Activated T-helper 17 cell treated with anti-CD3 and anti-CD28 coated beads, Interleukin-2, amount 50 U/mL, for 72 hours (primary cell): ENCODE measurements around the gene DNAH9. TPM values are rescaled to one million over a fixed set of nuclear protein-coding genes. Genes with fewer than 3 reads are reported as not detected.

Experiments used
- ATAC-seq: fragments of 150-1000 bp; cut with Tn5 transposase; replicated peaks from 2 replicates; pipeline ENCODE4 v1.10.0; 2021; ENCODE audit warnings: mild to moderate bottlenecking, moderate library complexity
- H3K27ac Mint-ChIP-seq: one replicate; pipeline ENCODE4 v1.8.0; 2022; ENCODE audit warnings: mixed read lengths
- H3K27me3 Mint-ChIP-seq: one replicate; pipeline ENCODE4 v1.8.0; 2022; ENCODE audit warnings: mixed read lengths
- H3K36me3 Mint-ChIP-seq: one replicate; pipeline ENCODE4 v1.8.0; 2022; ENCODE audit warnings: low read depth, mild to moderate bottlenecking, mixed read lengths
- H3K4me1 Mint-ChIP-seq: one replicate; pipeline ENCODE4 v1.8.0; 2022; ENCODE audit warnings: mixed read lengths
- H3K4me3 Mint-ChIP-seq: one replicate; pipeline ENCODE4 v1.8.0; 2022; ENCODE audit warnings: mild to moderate bottlenecking, mixed read lengths
- H3K9me3 Mint-ChIP-seq: one replicate; pipeline ENCODE4 v1.8.0; 2022; ENCODE audit warnings: mixed read lengths
- total RNA-seq, 2 donors: library from RNA; stranded (reverse); gene quantifications; one replicate each; pipeline ENCODE4 v1.2.3, GENCODE V29; 2022

The DNAH9 gene
- total RNA-seq, 2 donors from 2014 or later: not detected

DNA sequence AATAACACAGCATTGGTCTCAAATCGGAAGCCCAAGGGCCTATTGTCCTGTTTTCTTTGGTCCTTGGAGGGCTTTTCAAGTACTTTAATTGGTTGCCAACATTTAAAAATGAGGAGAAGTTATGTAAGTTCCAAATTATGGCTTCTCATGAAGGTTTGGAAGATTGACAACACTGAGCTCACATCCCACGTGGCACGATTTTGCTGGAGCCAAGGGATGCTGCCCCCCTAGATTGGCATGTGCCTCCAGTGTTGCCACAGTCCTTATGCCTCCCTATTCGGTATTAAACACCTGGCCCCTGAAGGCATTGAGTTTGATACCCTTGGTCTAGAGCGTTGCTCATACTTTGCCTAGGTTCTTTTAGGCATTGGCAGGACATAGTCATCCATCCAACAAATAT, 291.0 kb downstream of the DNAH9 start:
- Mint-ChIP-seq H3K4me1 (no peaks in the 10 kb centered on the region), H3K9me3 (no peaks in the 10 kb centered on the region), H3K4me3 (no peak overlapping the region), H3K36me3 (no peaks in the 10 kb centered on the region), H3K27ac (no peak overlapping the region), H3K27me3 (no peaks in the 10 kb centered on the region)
- no peak for ATAC-seq

DNA sequence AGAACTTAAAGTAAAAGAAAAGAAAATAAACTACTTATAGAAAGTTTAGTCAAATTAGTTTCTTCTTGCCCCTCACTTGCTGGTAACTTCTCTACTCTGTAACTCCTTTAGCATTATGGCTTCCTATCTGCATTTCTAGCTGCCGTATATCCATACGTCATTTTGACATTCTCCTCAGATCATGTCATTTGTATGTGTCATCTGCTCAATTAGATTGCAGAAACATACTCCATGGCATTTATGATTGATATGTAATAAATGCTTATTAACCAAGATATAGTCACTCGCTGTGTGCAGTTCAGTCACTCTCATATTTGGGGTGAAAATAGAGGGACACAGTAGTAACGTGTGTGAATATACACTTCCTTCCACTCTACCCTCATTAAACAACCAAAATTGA, 295.6 kb downstream of the DNAH9 start:
- Mint-ChIP-seq H3K27me3 (no peaks in the 10 kb centered on the region), H3K27ac (no peak overlapping the region), H3K4me1 (no peaks in the 10 kb centered on the region), H3K36me3 (no peaks in the 10 kb centered on the region), H3K9me3 (no peaks in the 10 kb centered on the region), H3K4me3 (no peak overlapping the region)
- no peak for ATAC-seq

DNA sequence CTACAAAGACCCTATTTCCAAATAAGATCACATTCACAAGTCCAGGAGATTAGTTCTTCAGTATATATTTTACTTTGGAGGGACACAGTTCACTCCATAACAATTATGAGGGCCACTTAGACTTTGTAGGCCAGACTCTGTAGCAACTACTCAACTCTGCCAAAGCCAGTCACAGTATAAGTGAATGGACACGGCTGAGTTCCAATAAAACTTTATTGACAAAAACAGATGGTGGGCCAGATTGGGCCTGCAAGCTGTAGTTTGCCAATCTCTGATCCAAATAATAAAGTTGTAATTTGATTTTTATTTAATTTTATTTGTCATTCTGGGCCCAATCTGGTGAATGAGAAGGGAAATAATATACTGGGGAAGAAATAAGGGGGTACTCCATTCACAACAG, 297.9 kb downstream of the DNAH9 start:
- peaks cover 3% of the 10 kb centered on the region for H3K27me3 Mint-ChIP-seq
- H3K4me1 Mint-ChIP-seq: no peaks in the 10 kb centered on the region
- no peaks in the 10 kb centered on the region for H3K9me3 Mint-ChIP-seq
- no peaks in the 10 kb centered on the region for H3K36me3 Mint-ChIP-seq
- no peak for ATAC-seq
- H3K4me3 Mint-ChIP-seq: no peak overlapping the region
- H3K27ac Mint-ChIP-seq: no peak overlapping the region

DNA sequence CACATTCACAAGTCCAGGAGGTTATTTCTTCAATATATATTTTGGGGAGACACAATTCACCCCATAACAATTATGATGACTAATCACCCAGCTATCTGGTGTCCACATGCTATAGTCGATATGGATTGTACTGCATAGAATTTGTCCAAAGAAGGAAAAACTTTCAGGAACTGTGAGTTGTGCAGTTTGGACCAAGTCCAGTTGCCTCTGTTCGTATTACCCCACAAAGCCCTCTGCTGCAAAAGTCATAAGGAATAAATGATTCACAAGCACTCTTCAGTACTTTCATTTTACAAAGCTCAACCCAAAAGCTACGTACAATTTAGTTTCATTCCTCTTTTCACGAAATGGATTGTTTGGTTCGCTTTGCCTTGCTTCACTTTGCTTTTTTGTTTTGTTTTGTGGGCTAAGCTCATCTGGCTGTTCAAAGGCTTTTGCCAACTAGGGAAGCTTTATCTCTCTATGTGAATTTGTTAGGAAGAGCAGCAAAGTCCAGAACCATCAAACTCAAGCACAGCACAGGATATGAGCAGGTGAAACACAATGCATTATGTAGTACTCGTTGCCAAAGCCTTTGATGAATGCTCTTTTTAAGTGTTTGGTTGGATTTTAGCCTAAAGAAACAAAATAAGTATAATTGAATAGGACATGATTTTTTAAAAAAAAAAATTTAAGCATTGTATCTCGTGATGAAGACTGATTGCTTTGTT, 300.4 kb downstream of the DNAH9 start:
- H3K4me1 Mint-ChIP-seq: no peaks in the 10 kb centered on the region
- ATAC-seq: no peak
- no peak overlapping the region for H3K4me3 Mint-ChIP-seq
- H3K9me3 Mint-ChIP-seq: no peaks in the 10 kb centered on the region
- H3K36me3 Mint-ChIP-seq: no peaks in the 10 kb centered on the region
- H3K27ac Mint-ChIP-seq: no peak overlapping the region
- H3K27me3 Mint-ChIP-seq: peaks cover 7% of the 10 kb centered on the region

DNA sequence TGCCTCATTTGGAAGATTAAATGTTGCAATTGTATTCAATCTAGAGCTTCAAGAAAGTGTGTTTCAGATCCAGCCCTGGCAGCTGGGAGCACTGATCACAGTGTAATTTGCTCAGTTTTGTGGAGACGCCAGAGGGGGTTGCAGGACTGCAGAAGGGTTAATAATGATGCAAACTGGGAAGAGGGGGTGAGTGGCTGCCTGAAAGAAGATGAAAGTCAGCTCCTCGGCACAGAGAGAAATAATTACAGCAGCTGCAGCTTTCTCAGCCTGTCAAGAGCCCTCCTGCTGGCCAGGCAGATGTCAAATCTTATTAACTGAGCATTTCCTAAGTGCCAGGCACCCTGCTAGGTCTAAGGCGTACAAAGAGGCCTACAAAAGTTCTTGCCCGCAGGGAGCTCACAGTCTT, 301.3 kb downstream of the DNAH9 start:
- Mint-ChIP-seq H3K4me3 (no peak overlapping the region), H3K36me3 (no peaks in the 10 kb centered on the region), H3K27ac (no peak overlapping the region), H3K27me3 (peaks cover 7% of the 10 kb centered on the region), H3K9me3 (peaks cover 4% of the 10 kb centered on the region), H3K4me1 (no peaks in the 10 kb centered on the region)
- ATAC-seq: no peak

DNA sequence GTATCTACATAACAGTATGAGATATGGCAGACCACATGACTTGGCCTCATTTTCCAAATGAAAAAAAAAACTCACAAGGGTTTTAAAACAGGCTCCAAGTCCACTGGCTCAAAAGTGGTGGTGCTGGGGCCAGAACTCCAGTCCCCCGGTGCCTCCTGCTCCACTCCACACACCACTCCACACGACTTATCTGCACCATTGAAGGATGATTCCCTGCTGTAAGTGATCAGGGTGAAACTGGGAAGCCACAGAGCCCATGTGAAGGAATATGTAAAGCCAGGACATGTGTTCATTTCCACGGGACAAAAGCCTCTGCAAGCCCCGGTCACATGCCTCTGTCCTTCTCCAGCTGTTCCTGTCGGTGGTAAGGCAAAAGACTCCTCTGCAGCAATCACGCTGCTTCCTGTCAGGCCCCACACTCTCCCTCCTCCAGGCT, 301.8 kb downstream of the DNAH9 start:
- Mint-ChIP-seq H3K4me1 (no peaks in the 10 kb centered on the region), H3K9me3 (peaks cover 4% of the 10 kb centered on the region), H3K4me3 (no peak overlapping the region), H3K36me3 (no peaks in the 10 kb centered on the region), H3K27ac (no peak overlapping the region), H3K27me3 (peaks cover 7% of the 10 kb centered on the region)
- no peak for ATAC-seq

DNA sequence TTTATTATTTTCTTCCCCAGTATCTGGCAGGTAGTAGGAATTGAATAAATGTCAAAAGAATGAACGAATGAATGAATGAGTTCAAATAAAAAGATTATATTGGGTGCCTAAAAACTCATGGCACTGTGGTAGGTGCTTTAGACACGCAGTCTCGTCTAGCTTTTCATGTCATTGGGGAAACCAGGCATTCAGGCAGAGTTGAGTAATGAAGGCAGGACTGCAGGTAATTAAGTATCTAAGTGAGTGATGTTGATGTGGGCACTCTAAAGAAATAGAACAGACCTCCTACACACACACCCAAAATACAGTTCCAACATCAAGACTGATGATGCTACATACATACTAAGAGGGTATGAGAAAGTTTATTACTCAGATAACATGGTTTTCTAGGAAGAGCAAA, 302.4 kb downstream of the DNAH9 start:
- Mint-ChIP-seq H3K9me3 (peaks cover 4% of the 10 kb centered on the region), H3K4me3 (no peak overlapping the region), H3K4me1 (no peaks in the 10 kb centered on the region), H3K27ac (no peak overlapping the region), H3K27me3 (peaks cover 7% of the 10 kb centered on the region), H3K36me3 (no peaks in the 10 kb centered on the region)
- ATAC-seq: no peak

DNA sequence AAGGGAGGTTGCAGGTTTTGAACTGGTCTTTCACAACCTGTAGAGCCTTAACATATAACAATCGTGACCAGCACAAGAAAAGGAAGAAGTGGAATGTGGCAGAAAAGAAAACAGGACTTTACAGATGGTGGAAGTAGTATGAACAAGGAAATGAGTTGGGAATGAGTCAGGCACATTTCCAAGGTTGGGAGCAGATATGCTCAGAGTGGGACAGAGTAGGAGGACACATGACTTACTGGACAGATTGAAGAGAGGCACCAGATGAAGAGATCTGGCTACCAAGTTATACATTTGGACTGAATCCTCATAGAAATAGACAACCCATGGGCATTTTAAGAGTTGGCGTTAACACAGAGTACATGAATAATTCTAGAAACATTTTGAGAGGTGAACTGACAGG, 303.7 kb downstream of the DNAH9 start:
- no peaks in the 10 kb centered on the region for H3K4me1 Mint-ChIP-seq
- H3K27ac Mint-ChIP-seq: no peak overlapping the region
- H3K9me3 Mint-ChIP-seq: peaks cover 4% of the 10 kb centered on the region
- H3K36me3 Mint-ChIP-seq: no peaks in the 10 kb centered on the region
- H3K27me3 Mint-ChIP-seq: peaks cover 7% of the 10 kb centered on the region
- no peak overlapping the region for H3K4me3 Mint-ChIP-seq
- ATAC-seq: no peak

DNA sequence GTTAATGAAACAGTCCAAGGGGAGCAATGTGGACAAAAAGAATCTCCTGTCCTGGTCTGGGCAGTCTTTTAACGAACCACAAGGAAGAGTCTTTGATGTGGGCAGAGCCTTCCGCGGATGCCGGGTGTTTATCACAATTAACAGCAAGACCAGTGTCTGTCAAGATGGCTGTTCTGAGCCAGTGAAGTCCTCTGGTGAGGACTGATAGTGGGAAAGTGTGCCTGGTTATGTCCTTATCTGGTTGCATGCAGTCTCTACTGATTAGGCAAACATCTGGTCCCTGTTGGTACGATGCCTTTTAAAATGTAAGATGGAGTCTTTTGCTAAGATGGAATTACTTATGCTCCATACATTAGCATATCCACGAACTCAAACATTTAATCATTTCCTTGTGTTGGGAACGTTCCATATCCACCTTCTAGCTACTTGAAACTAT, 310.5 kb downstream of the DNAH9 start:
- Mint-ChIP-seq H3K27me3 (no peaks in the 10 kb centered on the region), H3K4me3 (no peak overlapping the region), H3K9me3 (peaks cover 4% of the 10 kb centered on the region), H3K4me1 (no peaks in the 10 kb centered on the region), H3K27ac (no peak overlapping the region), H3K36me3 (no peaks in the 10 kb centered on the region)
- ATAC-seq: no peak

DNA sequence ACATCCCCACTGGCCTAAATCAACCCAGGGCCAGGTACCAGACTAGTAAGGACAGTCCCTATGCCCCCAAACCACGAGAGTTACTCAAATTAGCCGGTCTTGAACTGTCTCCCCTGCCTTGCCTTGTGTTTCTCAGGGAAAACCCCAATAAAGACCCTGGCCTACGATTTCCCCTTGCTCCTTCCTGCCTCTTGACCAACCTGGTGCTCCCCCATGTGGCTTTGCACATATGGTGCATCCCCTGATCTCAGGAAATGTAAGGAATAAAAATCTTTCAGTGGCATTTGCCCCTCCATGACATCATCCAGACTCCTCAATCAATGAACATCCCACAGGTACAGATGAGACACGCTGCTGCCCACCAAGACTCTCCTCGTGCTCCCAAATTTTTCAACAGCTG, 311.1 kb downstream of the DNAH9 start:
- ATAC-seq: no peak
- no peaks in the 10 kb centered on the region for H3K36me3 Mint-ChIP-seq

DNA sequence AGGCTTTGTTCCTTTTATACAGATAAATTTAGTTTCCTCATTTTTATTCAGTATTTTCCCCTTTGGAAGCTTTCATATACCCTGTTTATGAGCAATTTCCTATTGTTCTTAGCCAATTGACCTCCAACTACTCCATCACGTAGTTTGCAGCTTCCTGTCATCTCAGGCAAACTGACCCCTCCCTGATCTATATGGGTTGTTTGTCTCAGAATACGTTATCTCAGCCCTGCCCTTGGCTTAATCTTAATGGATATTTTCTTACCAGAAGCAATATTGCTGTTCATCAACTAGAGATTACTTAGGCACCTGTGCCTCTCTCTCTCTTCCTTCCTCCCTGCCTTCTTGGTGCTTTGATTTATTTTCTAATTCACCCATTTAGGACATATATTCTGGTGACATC, 317.8 kb downstream of the DNAH9 start:
- H3K27ac Mint-ChIP-seq: no peak overlapping the region
- ATAC-seq: no peak
- peaks cover 4% of the 10 kb centered on the region for H3K9me3 Mint-ChIP-seq
- H3K27me3 Mint-ChIP-seq: peaks cover 21% of the 10 kb centered on the region
- no peaks in the 10 kb centered on the region for H3K36me3 Mint-ChIP-seq
- H3K4me3 Mint-ChIP-seq: no peak overlapping the region
- H3K4me1 Mint-ChIP-seq: no peaks in the 10 kb centered on the region

More for the DNA sequence above, 311.1 kb downstream of the DNAH9 start:
- H3K9me3 Mint-ChIP-seq: no peaks in the 10 kb centered on the region
- H3K4me3 Mint-ChIP-seq: no peak overlapping the region
- H3K27ac Mint-ChIP-seq: no peak overlapping the region
- no peaks in the 10 kb centered on the region for H3K4me1 Mint-ChIP-seq
- H3K27me3 Mint-ChIP-seq: no peaks in the 10 kb centered on the region

DNA sequence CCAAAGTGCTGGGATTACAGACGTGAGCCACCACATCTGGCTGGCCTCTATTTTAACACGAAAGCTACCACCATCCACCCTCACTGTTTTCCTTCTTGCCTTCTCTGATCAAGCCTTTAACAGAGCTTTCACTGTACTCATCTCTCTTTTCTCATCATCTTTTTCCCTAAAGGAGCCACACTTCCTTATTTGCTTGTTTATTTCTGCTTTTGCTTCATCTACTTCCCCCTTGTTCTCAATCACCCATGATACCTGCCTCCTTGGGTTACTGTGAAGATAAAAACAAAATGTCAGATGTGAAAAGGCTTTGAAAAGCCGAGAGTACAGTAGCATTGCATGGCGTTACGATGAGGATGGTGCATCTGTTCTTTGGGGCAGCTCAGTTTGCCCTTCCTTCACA, 319.1 kb downstream of the DNAH9 start:
- ATAC-seq: no peak
- peaks cover 21% of the 10 kb centered on the region for H3K27me3 Mint-ChIP-seq
- H3K27ac Mint-ChIP-seq: no peak overlapping the region
- no peaks in the 10 kb centered on the region for H3K36me3 Mint-ChIP-seq
- no peak overlapping the region for H3K4me3 Mint-ChIP-seq
- peaks cover 4% of the 10 kb centered on the region for H3K9me3 Mint-ChIP-seq
- H3K4me1 Mint-ChIP-seq: no peaks in the 10 kb centered on the region

DNA sequence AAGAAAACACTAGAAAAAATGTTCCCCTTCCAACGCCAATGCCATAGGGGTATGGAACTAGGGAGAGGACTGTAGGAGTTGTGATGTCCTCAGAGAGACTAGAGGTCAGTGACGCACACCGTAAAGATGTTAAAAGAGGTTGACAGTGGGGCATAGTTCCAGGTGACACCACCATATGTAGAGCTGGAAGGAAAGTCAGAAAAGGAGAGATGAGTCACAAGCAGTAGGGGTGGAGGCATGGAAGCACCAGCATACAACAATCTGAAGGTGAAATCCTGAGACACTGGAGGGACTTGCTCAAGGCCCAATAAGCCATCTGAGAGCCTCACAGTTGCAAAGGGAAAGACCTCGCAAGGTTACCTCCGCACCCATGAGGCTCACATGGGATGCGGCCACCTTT, 323.0 kb downstream of the DNAH9 start:
- H3K36me3 Mint-ChIP-seq: no peaks in the 10 kb centered on the region
- no peak overlapping the region for H3K4me3 Mint-ChIP-seq
- no peak for ATAC-seq
- no peaks in the 10 kb centered on the region for H3K4me1 Mint-ChIP-seq
- H3K9me3 Mint-ChIP-seq: peaks cover 5% of the 10 kb centered on the region
- H3K27ac Mint-ChIP-seq: no peak overlapping the region
- peaks cover 29% of the 10 kb centered on the region for H3K27me3 Mint-ChIP-seq

DNA sequence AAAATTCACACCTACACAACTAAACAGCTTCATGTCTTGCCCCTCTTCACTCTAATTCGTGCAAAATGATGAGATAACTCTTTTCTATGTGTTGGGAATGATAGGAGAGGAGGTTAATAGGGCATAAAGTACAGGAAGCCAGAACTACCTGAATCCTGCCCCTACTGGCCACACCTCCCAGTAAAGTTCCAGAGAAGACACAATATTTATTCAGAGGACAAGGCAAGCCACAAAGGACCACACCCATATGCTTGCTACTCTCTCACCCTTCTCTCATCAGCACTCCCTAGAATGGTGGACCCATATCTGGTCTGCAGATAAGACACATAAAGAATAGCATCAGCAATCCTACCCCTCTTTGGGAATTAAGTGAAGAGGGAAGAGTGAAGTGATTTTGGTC, 324.4 kb downstream of the DNAH9 start:
- Mint-ChIP-seq H3K27ac (no peak overlapping the region), H3K4me1 (no peaks in the 10 kb centered on the region)
- ATAC-seq: no peak

DNA sequence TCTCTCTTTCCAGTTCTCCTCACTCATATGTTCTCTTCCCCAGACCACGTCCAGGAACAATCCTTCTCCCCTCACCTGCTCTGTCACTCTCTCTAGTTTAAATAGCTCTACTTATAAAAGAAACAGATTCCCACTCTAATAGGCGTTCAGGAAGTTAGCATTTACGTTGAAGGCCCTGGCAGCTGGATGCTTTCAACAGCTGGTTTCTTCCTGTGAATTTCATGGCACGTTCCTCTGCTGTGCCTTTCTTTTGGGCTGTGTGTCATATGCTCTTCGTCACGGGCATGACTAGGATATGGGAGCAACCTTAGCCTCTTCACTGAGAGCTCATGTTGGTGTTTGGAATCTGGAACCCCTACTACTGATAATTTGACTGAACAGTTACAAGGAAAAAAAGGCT, 325.8 kb downstream of the DNAH9 start:
- ATAC-seq: no peak
- Mint-ChIP-seq H3K27ac (no peak overlapping the region), H3K4me1 (no peaks in the 10 kb centered on the region), H3K9me3 (peaks cover 3% of the 10 kb centered on the region), H3K27me3 (peaks cover 24% of the 10 kb centered on the region), H3K36me3 (no peaks in the 10 kb centered on the region), H3K4me3 (no peak overlapping the region)

More for the DNA sequence above, 324.4 kb downstream of the DNAH9 start:
- Mint-ChIP-seq H3K27me3 (peaks cover 27% of the 10 kb centered on the region), H3K9me3 (peaks cover 7% of the 10 kb centered on the region), H3K36me3 (no peaks in the 10 kb centered on the region), H3K4me3 (no peak overlapping the region)
